GM19452 (cell line): ENCODE results near the gene LEKR1.

Experiments
- ATAC-seq: cut with Tn5 transposase; IDR thresholded peaks from one replicate; pipeline ENCODE4 v1.9.1; 2021; ENCODE audit not compliant: unreplicated experiment

The LEKR1 gene

DNA sequence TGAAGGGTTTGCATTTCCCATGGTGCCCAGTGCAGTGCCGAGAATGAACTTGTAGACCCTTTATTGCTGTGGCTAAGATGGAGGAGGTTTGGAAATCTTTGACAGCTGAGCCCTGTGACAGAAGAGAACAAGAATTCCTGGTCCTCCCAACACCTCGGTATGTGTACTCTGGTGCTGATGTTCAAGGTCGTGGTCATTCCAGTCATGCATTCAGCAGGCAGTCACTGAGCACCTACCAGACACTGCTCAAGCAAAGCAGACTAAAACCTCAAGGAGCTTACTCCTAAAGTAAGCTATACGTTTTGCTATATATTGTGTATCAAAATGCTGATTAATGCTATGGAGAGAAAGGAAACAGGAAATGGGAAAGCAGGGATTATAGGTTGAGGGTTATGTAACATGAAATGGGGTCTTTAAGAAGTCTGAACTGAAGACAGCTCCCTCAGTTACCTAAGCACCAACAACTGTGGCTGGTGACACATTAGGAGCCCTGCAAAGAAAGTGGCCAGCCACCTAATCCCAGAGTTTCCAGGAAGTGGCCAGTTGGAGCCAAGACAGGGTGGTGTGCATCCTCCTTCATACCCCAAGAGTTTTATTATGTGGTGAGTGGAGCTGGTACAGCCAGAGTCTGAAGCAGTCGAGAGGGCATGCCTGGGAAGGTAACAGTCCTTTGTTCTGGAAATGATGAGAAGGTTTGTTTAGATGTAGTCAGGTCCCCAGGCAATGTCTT lies 268.8 kb downstream of the LEKR1 start:
- ATAC-seq = no peak
